HL-60 (cell line): Measurements from ENCODE around the gene SLC11A2.

Experiments used
- DNase-seq, 2 experiments: peaks; one replicate each; pipeline ENCODE4 v3.0.0-alpha.2; 2010 to 2020; ENCODE audit warnings: low read depth in 1 of 2, low spot score in 1 of 2
- H3K27ac ChIP-seq: fragments of 250-450 bp; sonication (Bioruptor Pico); replicated peaks from 2 replicates; pipeline ENCODE4 v1.5.1; 2020; ENCODE audit warnings: mild to moderate bottlenecking, moderate library complexity
- H3K27me3 ChIP-seq: fragments of 250-450 bp; sonication (Bioruptor Pico); 2 replicates; pipeline ENCODE4 v1.5.1; 2021; ENCODE audit warnings: mild to moderate bottlenecking, moderate library complexity; ENCODE audit not compliant: insufficient read depth, poor library complexity, severe bottlenecking
- H3K4me3 ChIP-seq: replicated peaks from 2 replicates; pipeline ENCODE4 v1.5.1; 2011; ENCODE audit warnings: mild to moderate bottlenecking, control low read depth, low read length; ENCODE audit not compliant: insufficient read depth
- GABPA ChIP-seq: IDR thresholded peaks from 2 replicates; pipeline ENCODE4 v1.6.1; 2012; ENCODE audit warnings: low read depth
- POLR2AphosphoS5 ChIP-seq: IDR thresholded peaks from 2 replicates; pipeline ENCODE4 v1.6.1; 2012; ENCODE audit warnings: low read depth
- SPI1 ChIP-seq: IDR thresholded peaks from 2 replicates; pipeline ENCODE4 v1.6.1; 2012; ENCODE audit warnings: low read depth, mild to moderate bottlenecking, borderline replicate concordance
- TF ChIP-seq, protein P1 (sequence below): IDR thresholded peaks from one replicate; pipeline ENCODE4 v1.5.1; 2011; ENCODE audit warnings: low read length, control low read depth, inconsistent platforms; ENCODE audit not compliant: insufficient read depth
- TF ChIP-seq, protein P2 (sequence below): IDR thresholded peaks from 2 replicates; pipeline ENCODE4 v1.6.1; 2012; ENCODE audit warnings: low read depth; ENCODE audit not compliant: insufficient replicate concordance

The SLC11A2 gene

DNA sequence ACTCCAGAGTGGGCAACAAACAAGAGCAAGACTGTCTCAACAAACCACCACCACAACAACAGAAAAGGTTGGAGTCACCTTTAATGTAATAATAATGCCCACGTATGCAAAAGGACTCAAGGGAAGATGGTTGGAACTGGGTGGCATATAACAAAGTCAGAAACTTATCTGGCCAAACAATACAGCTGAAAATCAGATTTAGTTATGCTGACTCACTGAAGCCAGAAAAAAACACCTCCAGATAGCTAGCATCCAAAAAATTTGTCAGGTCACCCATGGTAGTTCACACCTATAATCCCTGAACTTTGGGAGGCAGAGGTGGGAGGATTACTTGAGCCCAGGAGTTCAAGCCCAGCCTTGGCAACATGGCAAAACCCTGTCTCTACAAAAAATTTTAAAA, 24.4 kb downstream of the SLC11A2 start:
- Histone ChIP-seq H3K4me3 (no peak overlapping the region), H3K27me3 (no peaks in the 10 kb centered on the region), H3K27ac (no peak overlapping the region)
- no peak for DNase-seq
- TF ChIP-seq POLR2AphosphoS5 = no peak
- TF ChIP-seq, protein P1, sequence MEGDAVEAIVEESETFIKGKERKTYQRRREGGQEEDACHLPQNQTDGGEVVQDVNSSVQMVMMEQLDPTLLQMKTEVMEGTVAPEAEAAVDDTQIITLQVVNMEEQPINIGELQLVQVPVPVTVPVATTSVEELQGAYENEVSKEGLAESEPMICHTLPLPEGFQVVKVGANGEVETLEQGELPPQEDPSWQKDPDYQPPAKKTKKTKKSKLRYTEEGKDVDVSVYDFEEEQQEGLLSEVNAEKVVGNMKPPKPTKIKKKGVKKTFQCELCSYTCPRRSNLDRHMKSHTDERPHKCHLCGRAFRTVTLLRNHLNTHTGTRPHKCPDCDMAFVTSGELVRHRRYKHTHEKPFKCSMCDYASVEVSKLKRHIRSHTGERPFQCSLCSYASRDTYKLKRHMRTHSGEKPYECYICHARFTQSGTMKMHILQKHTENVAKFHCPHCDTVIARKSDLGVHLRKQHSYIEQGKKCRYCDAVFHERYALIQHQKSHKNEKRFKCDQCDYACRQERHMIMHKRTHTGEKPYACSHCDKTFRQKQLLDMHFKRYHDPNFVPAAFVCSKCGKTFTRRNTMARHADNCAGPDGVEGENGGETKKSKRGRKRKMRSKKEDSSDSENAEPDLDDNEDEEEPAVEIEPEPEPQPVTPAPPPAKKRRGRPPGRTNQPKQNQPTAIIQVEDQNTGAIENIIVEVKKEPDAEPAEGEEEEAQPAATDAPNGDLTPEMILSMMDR = no peak
- TF ChIP-seq, protein P2, sequence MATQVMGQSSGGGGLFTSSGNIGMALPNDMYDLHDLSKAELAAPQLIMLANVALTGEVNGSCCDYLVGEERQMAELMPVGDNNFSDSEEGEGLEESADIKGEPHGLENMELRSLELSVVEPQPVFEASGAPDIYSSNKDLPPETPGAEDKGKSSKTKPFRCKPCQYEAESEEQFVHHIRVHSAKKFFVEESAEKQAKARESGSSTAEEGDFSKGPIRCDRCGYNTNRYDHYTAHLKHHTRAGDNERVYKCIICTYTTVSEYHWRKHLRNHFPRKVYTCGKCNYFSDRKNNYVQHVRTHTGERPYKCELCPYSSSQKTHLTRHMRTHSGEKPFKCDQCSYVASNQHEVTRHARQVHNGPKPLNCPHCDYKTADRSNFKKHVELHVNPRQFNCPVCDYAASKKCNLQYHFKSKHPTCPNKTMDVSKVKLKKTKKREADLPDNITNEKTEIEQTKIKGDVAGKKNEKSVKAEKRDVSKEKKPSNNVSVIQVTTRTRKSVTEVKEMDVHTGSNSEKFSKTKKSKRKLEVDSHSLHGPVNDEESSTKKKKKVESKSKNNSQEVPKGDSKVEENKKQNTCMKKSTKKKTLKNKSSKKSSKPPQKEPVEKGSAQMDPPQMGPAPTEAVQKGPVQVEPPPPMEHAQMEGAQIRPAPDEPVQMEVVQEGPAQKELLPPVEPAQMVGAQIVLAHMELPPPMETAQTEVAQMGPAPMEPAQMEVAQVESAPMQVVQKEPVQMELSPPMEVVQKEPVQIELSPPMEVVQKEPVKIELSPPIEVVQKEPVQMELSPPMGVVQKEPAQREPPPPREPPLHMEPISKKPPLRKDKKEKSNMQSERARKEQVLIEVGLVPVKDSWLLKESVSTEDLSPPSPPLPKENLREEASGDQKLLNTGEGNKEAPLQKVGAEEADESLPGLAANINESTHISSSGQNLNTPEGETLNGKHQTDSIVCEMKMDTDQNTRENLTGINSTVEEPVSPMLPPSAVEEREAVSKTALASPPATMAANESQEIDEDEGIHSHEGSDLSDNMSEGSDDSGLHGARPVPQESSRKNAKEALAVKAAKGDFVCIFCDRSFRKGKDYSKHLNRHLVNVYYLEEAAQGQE = no peak
- TF ChIP-seq GABPA = no peak
- TF ChIP-seq SPI1 = no peak

DNA sequence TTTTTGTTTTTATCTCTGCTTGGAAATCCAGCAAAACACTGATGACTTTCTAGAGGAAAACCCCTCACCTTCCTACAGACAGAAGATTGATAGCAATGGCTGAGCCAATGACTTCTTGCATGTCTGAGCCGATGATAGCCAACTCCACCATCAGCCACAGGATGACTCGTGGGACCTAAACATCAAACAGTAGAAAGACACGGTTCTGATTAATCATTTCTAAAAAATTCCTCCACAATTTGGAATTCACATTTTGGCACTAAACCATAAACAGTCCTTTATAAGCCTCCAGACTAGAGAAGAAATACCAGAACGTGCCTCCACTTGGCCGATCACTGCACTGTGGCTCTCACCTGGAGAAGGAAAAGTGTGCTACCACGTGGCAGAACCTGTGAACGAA, 25.9 kb downstream of the SLC11A2 start:
- TF ChIP-seq, protein P2 = no peak
- TF ChIP-seq, protein P1 = no peak
- TF ChIP-seq SPI1 (no peak), GABPA (no peak), POLR2AphosphoS5 (no peak)
- Histone ChIP-seq H3K27me3 (no peaks in the 10 kb centered on the region), H3K27ac (no peak overlapping the region), H3K4me3 (no peak overlapping the region)
- no peak for DNase-seq

DNA sequence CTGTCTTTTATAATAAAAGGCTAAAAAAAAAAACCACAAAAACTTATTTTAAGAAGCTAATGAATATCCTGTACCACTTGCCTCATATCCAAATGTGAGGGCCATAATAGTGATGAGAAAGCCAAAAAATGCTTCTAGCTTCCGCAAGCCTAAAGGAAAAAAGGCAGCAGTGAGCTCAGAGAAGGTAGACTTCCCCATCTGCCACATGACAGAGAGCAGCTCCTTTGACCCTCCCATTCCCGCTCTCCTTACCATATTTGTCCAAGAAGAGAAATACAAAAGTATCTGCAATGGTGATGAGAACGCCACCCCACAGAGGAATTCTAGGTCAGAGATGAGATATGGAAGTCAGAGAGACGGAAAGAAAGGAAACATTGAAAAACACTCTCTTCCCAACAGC, 27.1 kb downstream of the SLC11A2 start:
- Histone ChIP-seq H3K27me3 (no peaks in the 10 kb centered on the region), H3K27ac (no peak overlapping the region), H3K4me3 (no peak overlapping the region)
- no peak for DNase-seq
- TF ChIP-seq GABPA = no peak
- TF ChIP-seq POLR2AphosphoS5 = no peak
- TF ChIP-seq, protein P2 = no peak
- TF ChIP-seq, protein P1 = no peak
- no peak for TF ChIP-seq SPI1
